HEK293 (cell line): ENCODE results near the gene ATP6V0C.

Experiments used
- SP2 ChIP-seq: fragments of 450-650 bp; formaldehyde crosslinking; IDR thresholded peaks from 2 replicates; pipeline ENCODE4 v1.5.1; 2016; ENCODE audit warnings: missing biosample characterization, missing genetic modification characterization
- ZNF24 ChIP-seq: fragments of 450-650 bp; formaldehyde crosslinking; IDR thresholded peaks from 2 replicates; pipeline ENCODE4 v1.5.1; 2016; ENCODE audit warnings: missing biosample characterization, missing genetic modification characterization
- ZNF274 ChIP-seq, 2 experiments: fragments of 200-500 bp in 1 of 2; fragments of 450-650 bp in 1 of 2; sonication (Bioruptor generic) in 1 of 2; formaldehyde crosslinking in 1 of 2; IDR thresholded peaks; 2 replicates each; pipeline versions ENCODE4 v1.5.1 to v1.6.1; 2014 to 2016; ENCODE audit warnings: borderline replicate concordance in 1 of 2, inconsistent platforms in 1 of 2, low read length in 1 of 2, missing biosample characterization in 1 of 2, missing genetic modification characterization in 1 of 2
- ZNF350 ChIP-seq: fragments of 450-650 bp; formaldehyde crosslinking; IDR thresholded peaks from 2 replicates; pipeline ENCODE4 v1.5.0; 2017; ENCODE audit warnings: missing biosample characterization, mild to moderate bottlenecking, missing genetic modification characterization
- ZNF544 ChIP-seq: fragments of 450-650 bp; formaldehyde crosslinking; IDR thresholded peaks from 2 replicates; pipeline ENCODE4 v1.5.0; 2017; ENCODE audit warnings: missing biosample characterization, missing genetic modification characterization
- ZNF777 ChIP-seq: fragments of 450-650 bp; formaldehyde crosslinking; IDR thresholded peaks from 2 replicates; pipeline ENCODE4 v1.5.1; 2017; ENCODE audit warnings: missing biosample characterization, missing genetic modification characterization, borderline replicate concordance
- TF ChIP-seq, protein P1 (sequence below): fragments of 450-650 bp; formaldehyde crosslinking; IDR thresholded peaks from 2 replicates; pipeline ENCODE4 v1.5.0; 2017; ENCODE audit warnings: missing biosample characterization, missing genetic modification characterization, borderline replicate concordance
- TF ChIP-seq, protein P2 (sequence below): fragments of 450-650 bp; formaldehyde crosslinking; IDR thresholded peaks from 2 replicates; pipeline ENCODE4 v1.5.1; 2016; ENCODE audit warnings: missing biosample characterization, missing genetic modification characterization
- TF ChIP-seq, protein P3 (sequence below): fragments of 450-650 bp; formaldehyde crosslinking; IDR thresholded peaks from 2 replicates; pipeline ENCODE4 v1.5.1; 2016; ENCODE audit warnings: missing biosample characterization, missing genetic modification characterization
- TF ChIP-seq, protein P4 (sequence below): fragments of 450-650 bp; formaldehyde crosslinking; IDR thresholded peaks from 2 replicates; pipeline ENCODE4 v1.5.1; 2016; ENCODE audit warnings: missing biosample characterization, missing genetic modification characterization
- TF ChIP-seq, protein P5 (sequence below): fragments of 450-650 bp; formaldehyde crosslinking; IDR thresholded peaks from 2 replicates; pipeline ENCODE4 v1.5.1; 2017; ENCODE audit warnings: missing biosample characterization, missing genetic modification characterization
- TF ChIP-seq, protein P6 (sequence below): fragments of 450-650 bp; formaldehyde crosslinking; conservative IDR thresholded peaks from 2 replicates; pipeline ENCODE4 v1.5.1; 2016; ENCODE audit warnings: low read depth, missing biosample characterization, missing genetic modification characterization
- TF ChIP-seq, protein P7 (sequence below): fragments of 450-650 bp; formaldehyde crosslinking; conservative IDR thresholded peaks from 2 replicates; pipeline ENCODE4 v1.5.1; 2016; ENCODE audit warnings: low read depth, missing biosample characterization, missing genetic modification characterization
- TF ChIP-seq, protein P8 (sequence below): fragments of 450-650 bp; formaldehyde crosslinking; IDR thresholded peaks from 2 replicates; pipeline ENCODE4 v1.5.1; 2016; ENCODE audit warnings: missing biosample characterization, missing genetic modification characterization

DNA sequence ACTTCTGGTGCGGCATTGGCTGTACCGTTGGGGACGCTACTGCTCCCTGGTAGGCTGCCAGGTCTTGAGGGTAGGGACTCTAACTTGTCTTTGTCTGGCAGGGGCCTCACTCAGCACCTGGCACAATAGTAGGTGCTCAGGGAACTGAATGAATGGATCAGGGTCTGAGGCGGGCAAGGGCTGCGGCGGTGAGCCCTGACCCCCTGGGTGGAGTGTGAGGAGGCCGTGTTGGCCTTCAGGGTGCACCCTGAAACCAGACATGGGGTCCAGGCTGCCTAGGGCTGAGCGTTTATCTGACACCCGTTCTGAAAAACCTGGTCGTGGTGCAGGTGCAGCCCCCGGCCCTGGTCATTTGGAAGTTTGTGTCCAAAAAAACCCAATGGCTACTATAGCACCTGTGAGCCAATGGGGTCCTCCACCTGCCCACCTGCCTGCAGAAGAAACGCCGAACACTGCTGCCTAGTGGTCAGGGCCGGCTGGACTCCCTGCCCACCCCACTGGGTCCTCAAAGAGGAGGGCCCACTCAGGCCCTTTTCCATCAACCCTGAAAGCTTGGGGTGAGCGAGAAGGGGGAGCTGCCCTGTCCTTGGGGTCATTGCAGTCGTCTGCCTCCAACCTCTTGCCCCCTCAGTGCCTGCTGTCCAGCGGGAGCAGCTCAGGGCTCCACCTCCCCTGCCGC is 4.9 kb upstream of the ATP6V0C start:
- TF ChIP-seq, protein P1, sequence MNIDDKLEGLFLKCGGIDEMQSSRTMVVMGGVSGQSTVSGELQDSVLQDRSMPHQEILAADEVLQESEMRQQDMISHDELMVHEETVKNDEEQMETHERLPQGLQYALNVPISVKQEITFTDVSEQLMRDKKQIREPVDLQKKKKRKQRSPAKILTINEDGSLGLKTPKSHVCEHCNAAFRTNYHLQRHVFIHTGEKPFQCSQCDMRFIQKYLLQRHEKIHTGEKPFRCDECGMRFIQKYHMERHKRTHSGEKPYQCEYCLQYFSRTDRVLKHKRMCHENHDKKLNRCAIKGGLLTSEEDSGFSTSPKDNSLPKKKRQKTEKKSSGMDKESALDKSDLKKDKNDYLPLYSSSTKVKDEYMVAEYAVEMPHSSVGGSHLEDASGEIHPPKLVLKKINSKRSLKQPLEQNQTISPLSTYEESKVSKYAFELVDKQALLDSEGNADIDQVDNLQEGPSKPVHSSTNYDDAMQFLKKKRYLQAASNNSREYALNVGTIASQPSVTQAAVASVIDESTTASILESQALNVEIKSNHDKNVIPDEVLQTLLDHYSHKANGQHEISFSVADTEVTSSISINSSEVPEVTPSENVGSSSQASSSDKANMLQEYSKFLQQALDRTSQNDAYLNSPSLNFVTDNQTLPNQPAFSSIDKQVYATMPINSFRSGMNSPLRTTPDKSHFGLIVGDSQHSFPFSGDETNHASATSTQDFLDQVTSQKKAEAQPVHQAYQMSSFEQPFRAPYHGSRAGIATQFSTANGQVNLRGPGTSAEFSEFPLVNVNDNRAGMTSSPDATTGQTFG (tag by site-specific recombination): no peak
- no peak for TF ChIP-seq ZNF777 (tag by site-specific recombination)
- no peak for TF ChIP-seq ZNF24 (tag by site-specific recombination)
- TF ChIP-seq, protein P2, sequence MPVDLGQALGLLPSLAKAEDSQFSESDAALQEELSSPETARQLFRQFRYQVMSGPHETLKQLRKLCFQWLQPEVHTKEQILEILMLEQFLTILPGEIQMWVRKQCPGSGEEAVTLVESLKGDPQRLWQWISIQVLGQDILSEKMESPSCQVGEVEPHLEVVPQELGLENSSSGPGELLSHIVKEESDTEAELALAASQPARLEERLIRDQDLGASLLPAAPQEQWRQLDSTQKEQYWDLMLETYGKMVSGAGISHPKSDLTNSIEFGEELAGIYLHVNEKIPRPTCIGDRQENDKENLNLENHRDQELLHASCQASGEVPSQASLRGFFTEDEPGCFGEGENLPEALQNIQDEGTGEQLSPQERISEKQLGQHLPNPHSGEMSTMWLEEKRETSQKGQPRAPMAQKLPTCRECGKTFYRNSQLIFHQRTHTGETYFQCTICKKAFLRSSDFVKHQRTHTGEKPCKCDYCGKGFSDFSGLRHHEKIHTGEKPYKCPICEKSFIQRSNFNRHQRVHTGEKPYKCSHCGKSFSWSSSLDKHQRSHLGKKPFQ (tag by site-specific recombination): no peak
- TF ChIP-seq, protein P3, sequence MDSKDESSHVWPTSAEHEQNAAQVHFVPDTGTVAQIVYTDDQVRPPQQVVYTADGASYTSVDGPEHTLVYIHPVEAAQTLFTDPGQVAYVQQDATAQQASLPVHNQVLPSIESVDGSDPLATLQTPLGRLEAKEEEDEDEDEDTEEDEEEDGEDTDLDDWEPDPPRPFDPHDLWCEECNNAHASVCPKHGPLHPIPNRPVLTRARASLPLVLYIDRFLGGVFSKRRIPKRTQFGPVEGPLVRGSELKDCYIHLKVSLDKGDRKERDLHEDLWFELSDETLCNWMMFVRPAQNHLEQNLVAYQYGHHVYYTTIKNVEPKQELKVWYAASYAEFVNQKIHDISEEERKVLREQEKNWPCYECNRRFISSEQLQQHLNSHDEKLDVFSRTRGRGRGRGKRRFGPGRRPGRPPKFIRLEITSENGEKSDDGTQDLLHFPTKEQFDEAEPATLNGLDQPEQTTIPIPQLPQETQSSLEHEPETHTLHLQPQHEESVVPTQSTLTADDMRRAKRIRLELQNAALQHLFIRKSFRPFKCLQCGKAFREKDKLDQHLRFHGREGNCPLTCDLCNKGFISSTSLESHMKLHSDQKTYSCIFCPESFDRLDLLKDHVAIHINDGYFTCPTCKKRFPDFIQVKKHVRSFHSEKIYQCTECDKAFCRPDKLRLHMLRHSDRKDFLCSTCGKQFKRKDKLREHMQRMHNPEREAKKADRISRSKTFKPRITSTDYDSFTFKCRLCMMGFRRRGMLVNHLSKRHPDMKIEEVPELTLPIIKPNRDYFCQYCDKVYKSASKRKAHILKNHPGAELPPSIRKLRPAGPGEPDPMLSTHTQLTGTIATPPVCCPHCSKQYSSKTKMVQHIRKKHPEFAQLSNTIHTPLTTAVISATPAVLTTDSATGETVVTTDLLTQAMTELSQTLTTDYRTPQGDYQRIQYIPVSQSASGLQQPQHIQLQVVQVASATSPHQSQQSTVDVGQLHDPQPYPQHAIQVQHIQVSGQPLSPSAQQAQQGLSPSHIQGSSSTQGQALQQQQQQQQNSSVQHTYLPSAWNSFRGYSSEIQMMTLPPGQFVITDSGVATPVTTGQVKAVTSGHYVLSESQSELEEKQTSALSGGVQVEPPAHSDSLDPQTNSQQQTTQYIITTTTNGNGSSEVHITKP (tag by site-specific recombination): no peak
- no peak for TF ChIP-seq ZNF544
- no peak for TF ChIP-seq ZNF274 (IDR thresholded peaks at IDR 0.05; ENCODE audit: low read length)
- no peak for TF ChIP-seq ZNF274 (tag by site-specific recombination; IDR thresholded peaks at IDR 0.05; ENCODE audit: borderline replicate concordance)
- TF ChIP-seq, protein P4, sequence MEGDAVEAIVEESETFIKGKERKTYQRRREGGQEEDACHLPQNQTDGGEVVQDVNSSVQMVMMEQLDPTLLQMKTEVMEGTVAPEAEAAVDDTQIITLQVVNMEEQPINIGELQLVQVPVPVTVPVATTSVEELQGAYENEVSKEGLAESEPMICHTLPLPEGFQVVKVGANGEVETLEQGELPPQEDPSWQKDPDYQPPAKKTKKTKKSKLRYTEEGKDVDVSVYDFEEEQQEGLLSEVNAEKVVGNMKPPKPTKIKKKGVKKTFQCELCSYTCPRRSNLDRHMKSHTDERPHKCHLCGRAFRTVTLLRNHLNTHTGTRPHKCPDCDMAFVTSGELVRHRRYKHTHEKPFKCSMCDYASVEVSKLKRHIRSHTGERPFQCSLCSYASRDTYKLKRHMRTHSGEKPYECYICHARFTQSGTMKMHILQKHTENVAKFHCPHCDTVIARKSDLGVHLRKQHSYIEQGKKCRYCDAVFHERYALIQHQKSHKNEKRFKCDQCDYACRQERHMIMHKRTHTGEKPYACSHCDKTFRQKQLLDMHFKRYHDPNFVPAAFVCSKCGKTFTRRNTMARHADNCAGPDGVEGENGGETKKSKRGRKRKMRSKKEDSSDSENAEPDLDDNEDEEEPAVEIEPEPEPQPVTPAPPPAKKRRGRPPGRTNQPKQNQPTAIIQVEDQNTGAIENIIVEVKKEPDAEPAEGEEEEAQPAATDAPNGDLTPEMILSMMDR (tag by site-specific recombination): no peak
- TF ChIP-seq ZNF350 (tag by site-specific recombination): no peak
- TF ChIP-seq, protein P5, sequence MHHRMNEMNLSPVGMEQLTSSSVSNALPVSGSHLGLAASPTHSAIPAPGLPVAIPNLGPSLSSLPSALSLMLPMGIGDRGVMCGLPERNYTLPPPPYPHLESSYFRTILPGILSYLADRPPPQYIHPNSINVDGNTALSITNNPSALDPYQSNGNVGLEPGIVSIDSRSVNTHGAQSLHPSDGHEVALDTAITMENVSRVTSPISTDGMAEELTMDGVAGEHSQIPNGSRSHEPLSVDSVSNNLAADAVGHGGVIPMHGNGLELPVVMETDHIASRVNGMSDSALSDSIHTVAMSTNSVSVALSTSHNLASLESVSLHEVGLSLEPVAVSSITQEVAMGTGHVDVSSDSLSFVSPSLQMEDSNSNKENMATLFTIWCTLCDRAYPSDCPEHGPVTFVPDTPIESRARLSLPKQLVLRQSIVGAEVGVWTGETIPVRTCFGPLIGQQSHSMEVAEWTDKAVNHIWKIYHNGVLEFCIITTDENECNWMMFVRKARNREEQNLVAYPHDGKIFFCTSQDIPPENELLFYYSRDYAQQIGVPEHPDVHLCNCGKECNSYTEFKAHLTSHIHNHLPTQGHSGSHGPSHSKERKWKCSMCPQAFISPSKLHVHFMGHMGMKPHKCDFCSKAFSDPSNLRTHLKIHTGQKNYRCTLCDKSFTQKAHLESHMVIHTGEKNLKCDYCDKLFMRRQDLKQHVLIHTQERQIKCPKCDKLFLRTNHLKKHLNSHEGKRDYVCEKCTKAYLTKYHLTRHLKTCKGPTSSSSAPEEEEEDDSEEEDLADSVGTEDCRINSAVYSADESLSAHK: no peak
- TF ChIP-seq, protein P6, sequence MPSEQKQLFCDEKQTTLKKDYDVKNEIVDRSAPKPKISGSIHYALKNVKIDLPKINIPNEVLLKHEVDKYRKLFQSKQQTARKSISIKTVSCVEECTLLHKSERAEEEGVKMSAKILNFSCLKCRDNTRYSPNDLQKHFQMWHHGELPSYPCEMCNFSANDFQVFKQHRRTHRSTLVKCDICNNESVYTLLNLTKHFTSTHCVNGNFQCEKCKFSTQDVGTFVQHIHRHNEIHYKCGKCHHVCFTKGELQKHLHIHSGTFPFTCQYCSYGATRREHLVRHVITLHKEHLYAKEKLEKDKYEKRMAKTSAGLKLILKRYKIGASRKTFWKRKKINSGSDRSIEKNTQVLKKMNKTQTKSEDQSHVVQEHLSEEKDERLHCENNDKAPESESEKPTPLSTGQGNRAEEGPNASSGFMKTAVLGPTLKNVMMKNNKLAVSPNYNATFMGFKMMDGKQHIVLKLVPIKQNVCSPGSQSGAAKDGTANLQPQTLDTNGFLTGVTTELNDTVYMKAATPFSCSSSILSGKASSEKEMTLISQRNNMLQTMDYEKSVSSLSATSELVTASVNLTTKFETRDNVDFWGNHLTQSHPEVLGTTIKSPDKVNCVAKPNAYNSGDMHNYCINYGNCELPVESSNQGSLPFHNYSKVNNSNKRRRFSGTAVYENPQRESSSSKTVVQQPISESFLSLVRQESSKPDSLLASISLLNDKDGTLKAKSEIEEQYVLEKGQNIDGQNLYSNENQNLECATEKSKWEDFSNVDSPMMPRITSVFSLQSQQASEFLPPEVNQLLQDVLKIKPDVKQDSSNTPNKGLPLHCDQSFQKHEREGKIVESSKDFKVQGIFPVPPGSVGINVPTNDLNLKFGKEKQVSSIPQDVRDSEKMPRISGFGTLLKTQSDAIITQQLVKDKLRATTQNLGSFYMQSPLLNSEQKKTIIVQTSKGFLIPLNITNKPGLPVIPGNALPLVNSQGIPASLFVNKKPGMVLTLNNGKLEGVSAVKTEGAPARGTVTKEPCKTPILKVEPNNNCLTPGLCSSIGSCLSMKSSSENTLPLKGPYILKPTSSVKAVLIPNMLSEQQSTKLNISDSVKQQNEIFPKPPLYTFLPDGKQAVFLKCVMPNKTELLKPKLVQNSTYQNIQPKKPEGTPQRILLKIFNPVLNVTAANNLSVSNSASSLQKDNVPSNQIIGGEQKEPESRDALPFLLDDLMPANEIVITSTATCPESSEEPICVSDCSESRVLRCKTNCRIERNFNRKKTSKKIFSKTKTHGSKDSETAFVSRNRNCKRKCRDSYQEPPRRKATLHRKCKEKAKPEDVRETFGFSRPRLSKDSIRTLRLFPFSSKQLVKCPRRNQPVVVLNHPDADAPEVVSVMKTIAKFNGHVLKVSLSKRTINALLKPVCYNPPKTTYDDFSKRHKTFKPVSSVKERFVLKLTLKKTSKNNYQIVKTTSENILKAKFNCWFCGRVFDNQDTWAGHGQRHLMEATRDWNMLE: no peak
- TF ChIP-seq, protein P7, sequence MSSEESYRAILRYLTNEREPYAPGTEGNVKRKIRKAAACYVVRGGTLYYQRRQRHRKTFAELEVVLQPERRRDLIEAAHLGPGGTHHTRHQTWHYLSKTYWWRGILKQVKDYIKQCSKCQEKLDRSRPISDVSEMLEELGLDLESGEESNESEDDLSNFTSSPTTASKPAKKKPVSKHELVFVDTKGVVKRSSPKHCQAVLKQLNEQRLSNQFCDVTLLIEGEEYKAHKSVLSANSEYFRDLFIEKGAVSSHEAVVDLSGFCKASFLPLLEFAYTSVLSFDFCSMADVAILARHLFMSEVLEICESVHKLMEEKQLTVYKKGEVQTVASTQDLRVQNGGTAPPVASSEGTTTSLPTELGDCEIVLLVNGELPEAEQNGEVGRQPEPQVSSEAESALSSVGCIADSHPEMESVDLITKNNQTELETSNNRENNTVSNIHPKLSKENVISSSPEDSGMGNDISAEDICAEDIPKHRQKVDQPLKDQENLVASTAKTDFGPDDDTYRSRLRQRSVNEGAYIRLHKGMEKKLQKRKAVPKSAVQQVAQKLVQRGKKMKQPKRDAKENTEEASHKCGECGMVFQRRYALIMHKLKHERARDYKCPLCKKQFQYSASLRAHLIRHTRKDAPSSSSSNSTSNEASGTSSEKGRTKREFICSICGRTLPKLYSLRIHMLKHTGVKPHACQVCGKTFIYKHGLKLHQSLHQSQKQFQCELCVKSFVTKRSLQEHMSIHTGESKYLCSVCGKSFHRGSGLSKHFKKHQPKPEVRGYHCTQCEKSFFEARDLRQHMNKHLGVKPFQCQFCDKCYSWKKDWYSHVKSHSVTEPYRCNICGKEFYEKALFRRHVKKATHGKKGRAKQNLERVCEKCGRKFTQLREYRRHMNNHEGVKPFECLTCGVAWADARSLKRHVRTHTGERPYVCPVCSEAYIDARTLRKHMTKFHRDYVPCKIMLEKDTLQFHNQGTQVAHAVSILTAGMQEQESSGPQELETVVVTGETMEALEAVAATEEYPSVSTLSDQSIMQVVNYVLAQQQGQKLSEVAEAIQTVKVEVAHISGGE (tag by site-specific recombination): no peak
- TF ChIP-seq, protein P8, sequence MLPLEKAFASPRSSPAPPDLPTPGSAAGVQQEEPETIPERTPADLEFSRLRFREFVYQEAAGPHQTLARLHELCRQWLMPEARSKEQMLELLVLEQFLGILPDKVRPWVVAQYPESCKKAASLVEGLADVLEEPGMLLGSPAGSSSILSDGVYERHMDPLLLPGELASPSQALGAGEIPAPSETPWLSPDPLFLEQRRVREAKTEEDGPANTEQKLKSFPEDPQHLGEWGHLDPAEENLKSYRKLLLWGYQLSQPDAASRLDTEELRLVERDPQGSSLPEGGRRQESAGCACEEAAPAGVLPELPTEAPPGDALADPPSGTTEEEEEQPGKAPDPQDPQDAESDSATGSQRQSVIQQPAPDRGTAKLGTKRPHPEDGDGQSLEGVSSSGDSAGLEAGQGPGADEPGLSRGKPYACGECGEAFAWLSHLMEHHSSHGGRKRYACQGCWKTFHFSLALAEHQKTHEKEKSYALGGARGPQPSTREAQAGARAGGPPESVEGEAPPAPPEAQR: no peak
- TF ChIP-seq SP2 (tag by site-specific recombination): no peak
